A549 (cell line): Measurements from ENCODE around the gene PIM3. TPM values are rescaled to one million over a fixed set of nuclear protein-coding genes. Genes with fewer than 3 reads are reported as not detected.

Experiments used
- ATAC-seq, 2 experiments: fragments of 200-7000 bp in 1 of 2; fragments of >200 bp in 1 of 2; cut with Nextera tagmentation in 1 of 2; cut with Tn5 transposase in 1 of 2; 3 replicates each; pipeline versions ENCODE4 v1.8.0 to v1.9.1; 2018 to 2020; ENCODE audit warnings: mild to moderate bottlenecking in 1 of 2, moderate library complexity in 1 of 2
- CTCF ChIA-PET: fragments of 300-600 bp; sonication (Branson Sonifier 250); formaldehyde crosslinking; extraction: SDS; loops from one replicate; lab custom pipeline; 2021; ENCODE audit warnings: antibody characterized with exemption, inconsistent platforms; lab: Yijun Ruan, JAX
- POLR2A ChIA-PET: fragments of 350-600 bp; formaldehyde crosslinking; extraction: SDS; loops from one replicate; lab custom pipeline; 2021; ENCODE audit warnings: antibody characterized with exemption, inconsistent platforms; lab: Yijun Ruan, JAX
- DNase-seq, 2 experiments: peaks; one replicate each; pipeline versions ENCODE4 v3.0.0 to v3.0.0-alpha.2; 2011 to 2016; ENCODE audit warnings: low read depth in 1 of 2, low spot score in 1 of 2
- FAIRE-seq: peaks from 2 replicates; lab custom pipeline; 2011; peaks lifted over from hg19 to GRCh38; lab: Jason Lieb, UNC
- H3K27ac ChIP-seq, 2 experiments: fragments of >200 bp; sonication (Bioruptor Twin); formaldehyde crosslinking; 3 replicates each; pipeline ENCODE4 v1.5.1; 2016 to 2017
- H3K4me1 ChIP-seq: fragments of >200 bp; sonication (Bioruptor Twin); formaldehyde crosslinking; 3 replicates; pipeline ENCODE4 v1.6.1; 2016
- H3K4me2 ChIP-seq: fragments of >200 bp; sonication (Bioruptor Twin); formaldehyde crosslinking; 3 replicates; pipeline ENCODE4 v1.6.1; 2016
- H3K4me3 ChIP-seq: fragments of >200 bp; sonication (Bioruptor Twin); formaldehyde crosslinking; 3 replicates; pipeline ENCODE4 v1.5.1; 2016
- H3K9me3 ChIP-seq: fragments of >200 bp; sonication (Bioruptor Twin); formaldehyde crosslinking; 3 replicates; pipeline ENCODE4 v1.6.1; 2016
- ATOH8 ChIP-seq: fragments of 250-450 bp; sonication (Bioruptor Pico); IDR thresholded peaks from 2 replicates; pipeline ENCODE4 v1.5.0; 2020; ENCODE audit warnings: low read depth, mild to moderate bottlenecking, moderate library complexity
- BHLHE40 ChIP-seq: IDR thresholded peaks from 2 replicates; pipeline ENCODE4 v1.6.1; 2012; ENCODE audit warnings: low read depth, low read length, inconsistent platforms
- CHD4 ChIP-seq: fragments of 200-600 bp; sonication (generic); IDR thresholded peaks from 2 replicates; pipeline ENCODE4 v1.6.1; 2016; ENCODE audit warnings: antibody characterized with exemption, mild to moderate bottlenecking, borderline replicate concordance
- EHF ChIP-seq: fragments of 250-450 bp; sonication (Bioruptor Pico); IDR thresholded peaks from 2 replicates; pipeline ENCODE4 v1.5.0; 2020; ENCODE audit warnings: mild to moderate bottlenecking
- EP300 ChIP-seq, 2 experiments: fragments of >200 bp; sonication (Bioruptor Twin); formaldehyde crosslinking; IDR thresholded peaks; 2 replicates in 1 of 2; 3 replicates in 1 of 2; pipeline ENCODE4 v1.6.1; 2016 to 2017
- FOXS1 ChIP-seq: fragments of 250-450 bp; sonication (Bioruptor Pico); IDR thresholded peaks from 2 replicates; pipeline ENCODE4 v1.5.0; 2020; ENCODE audit warnings: mild to moderate bottlenecking, moderate library complexity
- HDAC2 ChIP-seq: fragments of 200-600 bp; sonication (generic); IDR thresholded peaks from 2 replicates; pipeline ENCODE4 v1.6.1; 2016
- HMGXB4 ChIP-seq: fragments of 250-450 bp; sonication (Bioruptor Pico); IDR thresholded peaks from 2 replicates; pipeline ENCODE4 v1.5.0; 2021; ENCODE audit warnings: mild to moderate bottlenecking, moderate library complexity, borderline replicate concordance
- HOXA7 ChIP-seq: fragments of 250-450 bp; sonication (Bioruptor Pico); IDR thresholded peaks from 2 replicates; pipeline ENCODE4 v1.5.0; 2020; ENCODE audit warnings: mild to moderate bottlenecking, moderate library complexity
- JUN ChIP-seq, 2 experiments: fragments of >200 bp; sonication (Bioruptor Twin); formaldehyde crosslinking; IDR thresholded peaks; 2 replicates in 1 of 2; 3 replicates in 1 of 2; pipeline ENCODE4 v1.6.1; 2016 to 2017
- JUNB ChIP-seq: fragments of >200 bp; sonication (Bioruptor Twin); formaldehyde crosslinking; IDR thresholded peaks from 2 replicates; pipeline ENCODE4 v1.6.1; 2016
- KDM5A ChIP-seq: fragments of 200-600 bp; sonication (generic); IDR thresholded peaks from 2 replicates; pipeline ENCODE4 v1.6.1; 2016; ENCODE audit warnings: antibody characterized with exemption, mild to moderate bottlenecking
- MAZ ChIP-seq: fragments of 150-350 bp; IDR thresholded peaks from 2 replicates; pipeline ENCODE4 v1.6.1; 2014; ENCODE audit warnings: antibody characterized with exemption, low read depth, low read length, borderline replicate concordance
- NFE2L2 ChIP-seq: fragments of 150-350 bp; conservative IDR thresholded peaks from 2 replicates; pipeline ENCODE4 v1.6.1; 2014; ENCODE audit warnings: low read length
- NPAS2 ChIP-seq: fragments of 250-450 bp; sonication (Bioruptor Pico); IDR thresholded peaks from 2 replicates; pipeline ENCODE4 v1.8.0; 2022; ENCODE audit warnings: mild to moderate bottlenecking, moderate library complexity, borderline replicate concordance
- POLR2AphosphoS2 ChIP-seq: conservative IDR thresholded peaks from 2 replicates; pipeline ENCODE4 v1.6.1; 2012; ENCODE audit warnings: low read length, improper control_type of control experiment, inconsistent platforms
- RAD21 ChIP-seq, 2 experiments: fragments of >200 bp in 1 of 2; sonication (Bioruptor Twin) in 1 of 2; formaldehyde crosslinking in 1 of 2; IDR thresholded peaks in 1 of 2; conservative IDR thresholded peaks in 1 of 2; 2 replicates in 1 of 2; 3 replicates in 1 of 2; pipeline ENCODE4 v1.6.1; 2012 to 2018; ENCODE audit warnings: inconsistent platforms in 1 of 2
- RFX5 ChIP-seq: fragments of 450-650 bp; IDR thresholded peaks from 2 replicates; pipeline ENCODE4 v1.7.1; 2014; ENCODE audit warnings: antibody characterized with exemption, mild to moderate bottlenecking, moderate library complexity
- SMC3 ChIP-seq: fragments of >200 bp; sonication (Bioruptor Twin); formaldehyde crosslinking; IDR thresholded peaks from 3 replicates; pipeline ENCODE4 v1.6.1; 2018; ENCODE audit warnings: inconsistent platforms
- TFCP2L1 ChIP-seq: fragments of 250-450 bp; sonication (Bioruptor Pico); IDR thresholded peaks from 2 replicates; pipeline ENCODE4 v1.5.0; 2021; ENCODE audit warnings: mild to moderate bottlenecking
- USF2 ChIP-seq: fragments of 450-650 bp; IDR thresholded peaks from 2 replicates; pipeline ENCODE4 v1.6.1; 2014; ENCODE audit warnings: antibody characterized with exemption
- ZFP36 ChIP-seq: fragments of 450-650 bp; IDR thresholded peaks from 2 replicates; pipeline ENCODE4 v1.6.1; 2014; ENCODE audit warnings: borderline replicate concordance; ENCODE audit not compliant: partially characterized antibody
- ZNF302 ChIP-seq: fragments of 250-450 bp; sonication (Bioruptor Pico); IDR thresholded peaks from 2 replicates; pipeline ENCODE4 v1.9.0; 2021; ENCODE audit warnings: inconsistent platforms, mild to moderate bottlenecking, moderate library complexity
- ZSCAN20 ChIP-seq: fragments of 250-450 bp; sonication (Bioruptor Pico); IDR thresholded peaks from 2 replicates; pipeline ENCODE4 v1.8.0; 2022; ENCODE audit warnings: mild to moderate bottlenecking, moderate library complexity
- WGBS: methylation state at CpG from one replicate; pipeline ENCODE4 v1.1.6; 2017; ENCODE audit errors: missing lambda C conversion rate; 5-methylcytosine and 5-hydroxymethylcytosine counted together
- polyA plus RNA-seq, 4 experiments: library from polyadenylated mRNA; depleted of rRNA in 3 of 4; stranded (reverse); fragments of >200 nt; fragmentation: RNase III in 1 of 4; extraction: RNeasy Plus Mini Kit Qiagen cat#74134 plus additional on column Dnase treatment in 1 of 4; gene quantifications; 2 replicates in 3 of 4; 3 replicates in 1 of 4; pipeline ENCODE4 v1.2.3, GENCODE V29; 2011 to 2017

Gene PIM3
- polyA plus RNA-seq, 2 of the 4 experiments (the other 2 are of a cell fraction) = 4.4 to 11.3 TPM

GRCh38 chr22:50008151-50009040, 47.8 kb downstream of the PIM3 start:
- FAIRE-seq (no peak), DNase-seq (no peak), ATAC-seq (peak in 1 of 2 experiments; percentile 23; a peak in 2 of 6 replicates)
- Histone ChIP-seq H3K9me3 (no peaks in the 10 kb centered on the region), H3K4me3 (no peak overlapping the region), H3K4me2 (no peak overlapping the region), H3K4me1 (0 out of 3 replicates have a peak, but pooled peaks cover 4% of the 10 kb centered on the region), H3K27ac (no peak overlapping the region)
- POLR2A ChIA-PET = no interaction called here
- CTCF ChIA-PET = interaction anchor here (0.7 kb wide), 1 partner anchor 22 kb away, joined by 3 read pairs; no protein-coding TSS in a partner anchor
- 56% methylated on average over 15 of the region's 24 CpGs for WGBS
- TF ChIP-seq JUNB = no peak
- no peak for TF ChIP-seq HDAC2
- no peak for TF ChIP-seq POLR2AphosphoS2
- no peak for TF ChIP-seq ZSCAN20
- no peak for TF ChIP-seq HMGXB4
- no peak for TF ChIP-seq TFCP2L1 (CRISPR knock-in tag)
- TF ChIP-seq EHF = no peak
- no peak for TF ChIP-seq FOXS1 (CRISPR knock-in tag)
- no peak for TF ChIP-seq CHD4
- no peak for TF ChIP-seq HOXA7 (CRISPR knock-in tag)
- no peak for TF ChIP-seq SMC3
- no peak for TF ChIP-seq BHLHE40
- no peak for TF ChIP-seq NFE2L2
- no peak for TF ChIP-seq MAZ
- no peak for TF ChIP-seq NPAS2 (CRISPR knock-in tag)
- no peak for TF ChIP-seq ZFP36
- TF ChIP-seq, all 56 proteins: peak for 0

- 66% methylated on average over 4 of the region's 16 CpGs for WGBS
- Histone ChIP-seq H3K4me3 (no peak overlapping the region), H3K4me2 (no peak overlapping the region), H3K9me3 (no peaks in the 10 kb centered on the region), H3K4me1 (0 out of 3 replicates have a peak, but pooled peaks cover 4% of the 10 kb centered on the region), H3K27ac (no peak overlapping the region)
- ChIA-PET POLR2A (no interaction called here), CTCF (interaction anchor here (0.9 kb wide), 1 partner anchor 21 kb away, joined by 5 read pairs; no protein-coding TSS in a partner anchor)
- FAIRE-seq = no peak
- ATAC-seq = no peak
- no peak for TF ChIP-seq CHD4
- TF ChIP-seq NPAS2 (CRISPR knock-in tag) = no peak
- no peak for TF ChIP-seq JUN (IDR thresholded peaks at IDR 0.05)
- TF ChIP-seq ATOH8 (CRISPR knock-in tag) = no peak
- TF ChIP-seq HDAC2 = no peak
- TF ChIP-seq NFE2L2 = no peak
- no peak for TF ChIP-seq EP300 (IDR thresholded peaks at IDR 0.05)
- no peak for TF ChIP-seq RAD21 (conservative IDR thresholded peaks at IDR 0.05 in 1 of 2, IDR thresholded peaks at IDR 0.05 in 1 of 2)
- TF ChIP-seq USF2 = no peak
- TF ChIP-seq RFX5 = no peak
- TF ChIP-seq KDM5A = no peak
- no peak for TF ChIP-seq HOXA7 (CRISPR knock-in tag)
- no peak for TF ChIP-seq ZNF302 (CRISPR knock-in tag)
- TF ChIP-seq JUNB = no peak
- no peak for DNase-seq
Measured at GRCh38 chr22:50009251-50009650, 48.7 kb downstream of the PIM3 start.
